ENCODE data around the gene ZCCHC24. TPM values are rescaled to one million over a fixed set of nuclear protein-coding genes. Genes with fewer than 3 reads are reported as not detected.

The ZCCHC24 gene
- total and polyA plus RNA-seq, 2 of the 8 experiments (the other 6 are each of a cell fraction or from before 2014, with no cell fraction given), result 3.9 to 6.9 TPM

GRCh38 chr10:79397575-79398303 lies 47.7 kb downstream of the ZCCHC24 start (continued):
- no peak for TF ChIP-seq KDM1A (IDR thresholded peaks at IDR 0.05; ENCODE audit: borderline replicate concordance, low read length)
- TF ChIP-seq EZH2 (IDR thresholded peaks at IDR 0.05; ENCODE audit: low read depth, low read length, severe bottlenecking), result no peak
- no peak for TF ChIP-seq CREB1 (IDR thresholded peaks at IDR 0.05)
- TF ChIP-seq JUN (IDR thresholded peaks at IDR 0.05; ENCODE audit: low read depth, low read length), result no peak
- no peak for TF ChIP-seq RAD21 (IDR thresholded peaks at IDR 0.05 in 1 of 2, conservative IDR thresholded peaks at IDR 0.05 in 1 of 2; ENCODE audit: low read depth in 2 of 2, low read length in 2 of 2)
- no peak for TF ChIP-seq CEBPB (IDR thresholded peaks at IDR 0.05; ENCODE audit: low read depth, low read length)
- no peak for TF ChIP-seq CHD7 (IDR thresholded peaks at IDR 0.05; ENCODE audit: insufficient replicate concordance, low read length)
